ENCODE measurements around the gene GOLGA6L22.
"Not testable (repeated sequence)": the region's sequence is repeated elsewhere in the genome, so short reads cannot be mapped to it uniquely, and the experiment has no call there.

- not testable (repeated sequence) for TF ChIP-seq CTCF, POLR2A (IDR thresholded peaks at IDR 0.05)
Observed at GRCh38 chr15:22498220-22498925, 39.7 kb downstream of the GOLGA6L22 start.

Data from testis (tissue), 2 donors.